Upper lobe of left lung (tissue), 4 donors: Measurements from ENCODE around the gene TSC1.

ENCODE experiments used
- CTCF ChIP-seq, 6 experiments: fragments of 450-650 bp in 4 of 6; fragments of 200-600 bp in 2 of 6; sonication (generic) in 2 of 6; IDR thresholded peaks; one replicate each; pipeline ENCODE4 v1.5.1; 2016 to 2019; ENCODE audit warnings: antibody characterized with exemption in 6 of 6
- POLR2A ChIP-seq, 4 donors: fragments of 450-650 bp; IDR thresholded peaks; one replicate each; pipeline ENCODE4 v1.5.1; 2016 to 2017; ENCODE audit warnings: antibody characterized with exemption in 4 of 4, mild to moderate bottlenecking in 2 of 4
- POLR2AphosphoS5 ChIP-seq, 2 donors: sonication (generic); formaldehyde crosslinking; IDR thresholded peaks; one replicate each; pipeline ENCODE4 v1.5.1; 2017; ENCODE audit warnings: antibody characterized with exemption in 2 of 2

GRCh38 chr9:132854832-132855231 is 89.6 kb downstream of the TSC1 start:
- TF ChIP-seq CTCF (IDR thresholded peaks at IDR 0.05), result no peak
- TF ChIP-seq POLR2A (IDR thresholded peaks at IDR 0.05), result no peak
- TF ChIP-seq POLR2AphosphoS5 (IDR thresholded peaks at IDR 0.05), result no peak
